ENCODE data around the gene GPT2.
"Not testable (repeated sequence)": the region's sequence is repeated elsewhere in the genome, so short reads cannot be mapped to it uniquely, and the experiment has no call there.

GPT2 gene

GRCh38 chr16:46866286-46866685 lies 17.9 kb upstream of the GPT2 start:
- no peak for DNase-seq

- not testable (repeated sequence) for DNase-seq
These were observed 16.7 kb upstream of the GPT2 start for GRCh38 chr16:46867486-46867885.

- not testable (repeated sequence) for DNase-seq
These were observed 15.3 kb upstream of the GPT2 start for GRCh38 chr16:46868891-46869290.

- DNase-seq: no peak
These were observed 12.6 kb upstream of the GPT2 start for GRCh38 chr16:46871597-46871996.

- no peak for DNase-seq
These were observed 11.0 kb upstream of the GPT2 start for GRCh38 chr16:46873201-46873600.

GRCh38 chr16:46875243-46875642 lies 8.9 kb upstream of the GPT2 start:
- no peak for DNase-seq

GRCh38 chr16:46882304-46882939 lies 1.7 kb upstream of the GPT2 start:
- DNase-seq: no peak

GRCh38 chr16:46882940-46883307 lies 1.2 kb upstream of the GPT2 start:
- no peak for DNase-seq

GRCh38 chr16:46883353-46883689 lies 841 bp upstream of the GPT2 start:
- DNase-seq: peak; percentile 28

- DNase-seq: no peak
These were observed 541 bp downstream of the GPT2 start for GRCh38 chr16:46884513-46885293.

- no peak for DNase-seq
These were observed 2.0 kb downstream of the GPT2 start for GRCh38 chr16:46885960-46886763.

- DNase-seq: no peak
These were observed 2.8 kb downstream of the GPT2 start for GRCh38 chr16:46886764-46887523.

GRCh38 chr16:46887524-46887854 lies 3.3 kb downstream of the GPT2 start:
- no peak for DNase-seq

GRCh38 chr16:46889245-46889941 lies 5.2 kb downstream of the GPT2 start:
- no peak for DNase-seq

- no peak for DNase-seq
These were observed 5.8 kb downstream of the GPT2 start for GRCh38 chr16:46889942-46890300.

GRCh38 chr16:46891910-46892309 lies 7.7 kb downstream of the GPT2 start:
- no peak for DNase-seq

- no peak for DNase-seq
These were observed 10.0 kb downstream of the GPT2 start for GRCh38 chr16:46894036-46894672.

- no peak for DNase-seq
These were observed 11.5 kb downstream of the GPT2 start for GRCh38 chr16:46895399-46896313.

- no peak for DNase-seq
These were observed 12.3 kb downstream of the GPT2 start for GRCh38 chr16:46896314-46896968.

- no peak for DNase-seq
These were observed 13.3 kb downstream of the GPT2 start for GRCh38 chr16:46897471-46897870.

GRCh38 chr16:46898006-46898405 lies 13.8 kb downstream of the GPT2 start:
- DNase-seq: no peak
